Spleen (tissue), 7 donors: Measurements from ENCODE around the gene PSMA3.

ENCODE experiments used
- CTCF ChIP-seq, 11 experiments: fragments of 200-600 bp in 7 of 11; fragments of 450-650 bp in 4 of 11; sonication (generic) in 4 of 11; IDR thresholded peaks in 8 of 11; conservative IDR thresholded peaks in 3 of 11; 1 replicate in 7 of 11; 2 replicates in 4 of 11; pipeline versions ENCODE4 v1.4.0 to v1.8.0; 2016 to 2021; ENCODE audit warnings: antibody characterized with exemption in 11 of 11, inconsistent platforms in 4 of 11, mild to moderate bottlenecking in 1 of 11
- POLR2A ChIP-seq, 3 donors: fragments of 450-650 bp; IDR thresholded peaks; one replicate each; pipeline ENCODE4 v1.5.1; 2017; ENCODE audit warnings: antibody characterized with exemption in 3 of 3, mild to moderate bottlenecking in 1 of 3
- POLR2AphosphoS5 ChIP-seq, 3 donors: sonication (generic); formaldehyde crosslinking; IDR thresholded peaks; one replicate each; pipeline ENCODE4 v1.5.1; 2017; ENCODE audit warnings: antibody characterized with exemption in 3 of 3
- donor health status: DM: no; HTN: no; CAD: no; lungs with moderate emphysema.
- donor health status: DM: no; HTN: no; CAD: no.
- donor health status: DM: no; HTN: no; CAD: no.

GRCh38 chr14:58244556-58245387 is at the start of gene PSMA3:
- TF ChIP-seq CTCF (IDR thresholded peaks at IDR 0.05 in 8 of 11, conservative IDR thresholded peaks at IDR 0.05 in 3 of 11) (peak in 4 of 11 experiments; percentile 14 to 42 (median 36)), POLR2A (IDR thresholded peaks at IDR 0.05) (peak in 2 of 3 donors; percentile 26 to 54), POLR2AphosphoS5 (IDR thresholded peaks at IDR 0.05) (peak; percentile 91 to 95 (median 94))
